Sigmoid colon (tissue), 7 donors: ENCODE results near the gene MID1. TPM values are rescaled to one million over a fixed set of nuclear protein-coding genes. Genes with fewer than 3 reads are reported as not detected.

Source experiments
- DNase-seq: peaks from one replicate; pipeline ENCODE4 v3.0.0-alpha.2; 2019
- H3K27ac ChIP-seq, 4 donors: fragments of 200-600 bp; sonication (generic); one replicate each; pipeline ENCODE4 v1.5.1; 2016 to 2019; ENCODE audit warnings: mild to moderate bottlenecking in 1 of 4
- H3K27me3 ChIP-seq, 3 donors: fragments of 200-600 bp; sonication (generic); one replicate each; pipeline ENCODE4 v1.5.1; 2019; ENCODE audit warnings: mild to moderate bottlenecking in 1 of 3
- H3K36me3 ChIP-seq, 4 donors: fragments of 200-600 bp; sonication (generic); one replicate each; pipeline ENCODE4 v1.5.1; 2016 to 2019
- H3K4me1 ChIP-seq, 4 donors: fragments of 200-600 bp; sonication (generic); one replicate each; pipeline ENCODE4 v1.5.1; 2017 to 2019
- H3K4me3 ChIP-seq, 4 donors: fragments of 200-600 bp; sonication (generic); one replicate each; pipeline ENCODE4 v1.5.1; 2017 to 2019; ENCODE audit warnings: mild to moderate bottlenecking in 2 of 4, moderate library complexity in 1 of 4
- H3K9me3 ChIP-seq, 4 donors: fragments of 200-600 bp in 3 of 4; sonication (generic) in 3 of 4; one replicate each; pipeline versions ENCODE4 v1.5.1 to v1.6.1; 2013 to 2019
- CTCF ChIP-seq, 4 experiments: fragments of 450-650 bp in 3 of 4; fragments of 200-600 bp in 1 of 4; IDR thresholded peaks; one replicate each; pipeline ENCODE4 v1.5.1; 2016 to 2019; ENCODE audit warnings: antibody characterized with exemption in 4 of 4, mild to moderate bottlenecking in 3 of 4, moderate library complexity in 2 of 4
- EP300 ChIP-seq, 4 donors: sonication (generic); formaldehyde crosslinking; IDR thresholded peaks; one replicate each; pipeline ENCODE4 v1.6.1; 2017; ENCODE audit warnings: antibody characterized with exemption in 4 of 4
- POLR2A ChIP-seq, 2 donors: fragments of 450-650 bp; IDR thresholded peaks; one replicate each; pipeline ENCODE4 v1.6.1; 2016; ENCODE audit warnings: antibody characterized with exemption in 2 of 2, mild to moderate bottlenecking in 2 of 2, moderate library complexity in 2 of 2
- POLR2AphosphoS5 ChIP-seq, 4 donors: sonication (generic); formaldehyde crosslinking; IDR thresholded peaks; one replicate each; pipeline ENCODE4 v1.6.1; 2017; ENCODE audit warnings: antibody characterized with exemption in 4 of 4
- WGBS, 2 donors: extraction: QIAGEN DNeasy Blood & Tissue Kit; methylation state at CpG; one replicate each; pipeline ENCODE4 v1.1.7; 2013; 5-methylcytosine and 5-hydroxymethylcytosine counted together
- intact Hi-C: fragments of 100-400 bp; cut with DNase I; formaldehyde crosslinking; loops from one replicate; pipeline ENCODE4 v1.15.1; 2023
- polyA plus RNA-seq, 3 donors: library from polyadenylated mRNA; stranded (reverse); fragments of 200-250 nt; gene quantifications; one replicate each; pipeline ENCODE4 v1.2.3, GENCODE V29; 2013
- total RNA-seq, 4 donors: library from RNA; depleted of rRNA; stranded (reverse); fragments of >200 nt; gene quantifications; one replicate each; pipeline ENCODE4 v1.1.0, GENCODE V29; 2016
- donor health status: healthy with polysubstance abuse.
- donor health status: Bipolar disorder and iron deficiency.
- donor health status: healthy.

MID1 gene
- total and polyA plus RNA-seq, 7 donors, result 3.2 to 77.5 (median 34.6) TPM

GRCh38 chrX:10524578-10524977 is 95.8 kb downstream of the MID1 start:
- no peak overlapping the region for H3K4me3 ChIP-seq
- peaks cover 0 to 4% (median 0%) of the 10 kb centered on the region in 4 donors for H3K4me1 ChIP-seq
- H3K27me3 ChIP-seq, result no peaks in the 10 kb centered on the region
- 73 to 90% methylated on average over 1 of the region's 1 CpG for WGBS, 2 donors
- H3K27ac ChIP-seq, result no peak overlapping the region
- no peak for TF ChIP-seq EP300 (IDR thresholded peaks at IDR 0.05)
- no peaks in the 10 kb centered on the region for H3K36me3 ChIP-seq
- DNase-seq, result no peak
- no peaks in the 10 kb centered on the region for H3K9me3 ChIP-seq
- intact Hi-C loops, result no loop called here

GRCh38 chrX:10519761-10520160 is 100.6 kb downstream of the MID1 start:
- Histone ChIP-seq H3K27ac (peak overlapping the region in 2 of 4 donors; percentile 17 to 31), H3K27me3 (no peaks in the 10 kb centered on the region), H3K4me1 (peaks cover 0 to 30% (median 5%) of the 10 kb centered on the region in 4 donors), H3K9me3 (no peaks in the 10 kb centered on the region), H3K36me3 (no peaks in the 10 kb centered on the region), H3K4me3 (no peak overlapping the region)
- intact Hi-C loops, result no loop called here
- DNase-seq, result no peak
- TF ChIP-seq CTCF (IDR thresholded peaks at IDR 0.05) (no peak), POLR2AphosphoS5 (IDR thresholded peaks at IDR 0.05) (no peak), POLR2A (IDR thresholded peaks at IDR 0.05) (no peak), EP300 (IDR thresholded peaks at IDR 0.05) (no peak)

GRCh38 chrX:10519278-10519677 is 101.1 kb downstream of the MID1 start:
- H3K9me3 ChIP-seq, result no peaks in the 10 kb centered on the region
- no peak overlapping the region for H3K4me3 ChIP-seq
- intact Hi-C loops, result no loop called here
- H3K4me1 ChIP-seq, result peaks cover 0 to 30% (median 5%) of the 10 kb centered on the region in 4 donors
- TF ChIP-seq CTCF (IDR thresholded peaks at IDR 0.05), result no peak
- no peak for TF ChIP-seq POLR2AphosphoS5 (IDR thresholded peaks at IDR 0.05)
- TF ChIP-seq EP300 (IDR thresholded peaks at IDR 0.05), result no peak
- no peak for TF ChIP-seq POLR2A (IDR thresholded peaks at IDR 0.05)
- H3K27ac ChIP-seq, result peak overlapping the region in 2 of 4 donors; percentile 17 to 31
- H3K27me3 ChIP-seq, result no peaks in the 10 kb centered on the region
- no peaks in the 10 kb centered on the region for H3K36me3 ChIP-seq
- DNase-seq, result no peak

- 80 to 87% methylated on average over 2 of the region's 2 CpGs for WGBS, 2 donors
- Histone ChIP-seq H3K4me3 (no peak overlapping the region), H3K9me3 (no peaks in the 10 kb centered on the region), H3K27me3 (no peaks in the 10 kb centered on the region), H3K27ac (peak overlapping the region in 2 of 4 donors; percentile 27 to 60), H3K4me1 (peaks cover 0 to 30% (median 5%) of the 10 kb centered on the region in 4 donors), H3K36me3 (no peaks in the 10 kb centered on the region)
- no peak for DNase-seq
- intact Hi-C loops, result no loop called here
- no peak for TF ChIP-seq CTCF (IDR thresholded peaks at IDR 0.05)
- no peak for TF ChIP-seq POLR2A (IDR thresholded peaks at IDR 0.05)
- no peak for TF ChIP-seq EP300 (IDR thresholded peaks at IDR 0.05)
- no peak for TF ChIP-seq POLR2AphosphoS5 (IDR thresholded peaks at IDR 0.05)
Measured at GRCh38 chrX:10518073-10518472, 102.3 kb downstream of the MID1 start.

- H3K4me1 ChIP-seq, result peaks cover 0 to 37% (median 5%) of the 10 kb centered on the region in 4 donors
- 70 to 88% methylated on average over 5 of the region's 5 CpGs for WGBS, 2 donors
- no peak for DNase-seq
- no peaks in the 10 kb centered on the region for H3K27me3 ChIP-seq
- H3K36me3 ChIP-seq, result no peaks in the 10 kb centered on the region
- H3K9me3 ChIP-seq, result no peaks in the 10 kb centered on the region
- no peak for TF ChIP-seq CTCF (IDR thresholded peaks at IDR 0.05)
- TF ChIP-seq EP300 (IDR thresholded peaks at IDR 0.05), result no peak
- no peak for TF ChIP-seq POLR2A (IDR thresholded peaks at IDR 0.05)
- TF ChIP-seq POLR2AphosphoS5 (IDR thresholded peaks at IDR 0.05), result no peak
- intact Hi-C loops, result no loop called here
- peak overlapping the region; percentile 8 to 60 (median 27) for H3K27ac ChIP-seq
- H3K4me3 ChIP-seq, result no peak overlapping the region
Measured at GRCh38 chrX:10516781-10517322, 103.5 kb downstream of the MID1 start.
